HG03354 (cell line): ENCODE data around the gene SMCO3.

Source experiments
- ATAC-seq: cut with Tn5 transposase; IDR thresholded peaks from one replicate; pipeline ENCODE4 v1.9.1; 2021; ENCODE audit warnings: mild to moderate bottlenecking; ENCODE audit not compliant: unreplicated experiment, poor library complexity, severe bottlenecking

The SMCO3 gene

DNA sequence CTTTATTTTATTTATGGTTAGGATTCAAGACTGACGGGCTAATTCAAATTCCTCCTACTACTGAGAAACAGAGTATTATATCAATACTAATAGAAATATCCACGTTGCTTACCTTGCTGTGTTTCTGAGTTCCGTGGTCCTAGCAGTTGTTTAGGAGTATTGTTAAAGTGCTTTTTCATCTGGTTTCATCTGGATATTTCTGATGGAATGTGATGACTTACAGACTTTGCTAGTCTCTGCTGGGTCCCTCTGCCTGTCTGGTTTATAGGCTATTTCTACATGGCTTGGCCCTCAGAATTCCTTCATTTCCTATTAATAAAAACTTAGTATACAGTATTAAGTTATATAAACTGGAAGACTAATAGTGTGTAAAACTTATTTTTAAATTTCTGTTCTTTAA, at the start of gene SMCO3:
Gene SMCO3, minus strand, starts transcription at position 169 of the 400 bp plus-strand sequence. CDS start 7,502 bp downstream, outside the sequence.
- no peak for ATAC-seq

DNA sequence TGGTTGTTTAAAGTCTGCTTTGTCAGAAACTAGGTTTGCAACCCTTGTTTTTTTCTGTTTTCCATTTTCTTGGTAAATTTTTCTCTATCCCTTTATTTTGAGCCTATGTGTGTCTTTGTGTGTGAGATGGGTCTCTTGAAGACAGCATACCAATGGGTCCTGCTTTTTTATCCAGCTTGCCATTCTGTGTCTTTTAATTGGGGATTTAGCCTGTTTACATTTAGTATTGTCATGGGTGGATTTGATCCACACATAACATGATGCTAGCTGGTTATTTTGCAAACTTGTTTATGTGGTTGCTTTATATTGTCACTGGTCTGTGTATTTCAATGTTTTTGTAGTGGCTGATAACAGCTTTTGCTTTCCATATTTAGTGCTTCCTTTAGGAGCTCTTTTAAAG, 46.5 kb upstream of the SMCO3 start:
- no peak for ATAC-seq

DNA sequence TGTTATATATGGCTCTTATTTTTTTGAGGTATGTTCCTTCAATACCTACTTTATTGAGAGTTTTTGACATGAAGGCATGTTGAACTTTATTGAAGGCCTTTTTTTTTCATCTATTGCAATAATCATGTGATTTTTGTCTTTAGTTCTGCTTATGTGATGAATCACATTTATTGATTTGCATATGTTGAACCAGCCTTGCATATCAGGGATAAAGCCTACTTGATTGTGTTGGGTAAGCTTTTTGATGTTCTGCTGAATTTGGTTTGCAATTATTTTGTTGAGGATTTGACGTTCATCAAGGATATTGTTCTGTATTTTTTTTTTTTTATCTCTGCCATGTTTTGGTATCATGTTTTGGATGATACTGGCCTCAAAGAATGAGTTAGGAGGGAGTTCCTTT, 44.5 kb upstream of the SMCO3 start:
- no peak for ATAC-seq

DNA sequence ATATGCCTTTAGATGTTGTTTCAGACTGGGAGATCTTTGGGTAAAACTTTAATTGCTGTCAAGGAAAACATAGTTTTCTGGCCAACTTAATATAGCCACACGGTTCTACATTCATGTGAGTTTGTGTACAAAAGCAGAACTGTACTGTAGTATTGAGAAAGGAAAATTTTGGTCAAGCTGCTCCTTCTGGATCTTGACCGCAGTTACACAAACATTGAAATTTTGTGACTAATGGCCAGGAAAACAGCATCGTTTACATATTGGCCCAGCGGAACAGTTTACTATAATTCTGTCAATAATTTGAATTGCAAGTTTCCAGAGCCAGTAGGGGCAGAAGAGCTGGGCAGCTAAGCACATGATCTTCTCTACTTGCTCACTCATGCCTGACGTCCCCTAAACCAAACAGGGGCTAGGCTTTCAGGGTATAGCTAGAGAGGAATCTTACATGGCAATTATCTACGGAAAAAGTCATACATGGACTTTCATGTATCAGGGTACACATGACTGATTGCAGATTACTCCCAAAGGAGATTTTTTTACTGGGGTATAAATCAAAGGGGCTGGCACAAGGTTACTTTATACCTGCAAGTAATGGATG, 40.7 kb upstream of the SMCO3 start:
- no peak for ATAC-seq

DNA sequence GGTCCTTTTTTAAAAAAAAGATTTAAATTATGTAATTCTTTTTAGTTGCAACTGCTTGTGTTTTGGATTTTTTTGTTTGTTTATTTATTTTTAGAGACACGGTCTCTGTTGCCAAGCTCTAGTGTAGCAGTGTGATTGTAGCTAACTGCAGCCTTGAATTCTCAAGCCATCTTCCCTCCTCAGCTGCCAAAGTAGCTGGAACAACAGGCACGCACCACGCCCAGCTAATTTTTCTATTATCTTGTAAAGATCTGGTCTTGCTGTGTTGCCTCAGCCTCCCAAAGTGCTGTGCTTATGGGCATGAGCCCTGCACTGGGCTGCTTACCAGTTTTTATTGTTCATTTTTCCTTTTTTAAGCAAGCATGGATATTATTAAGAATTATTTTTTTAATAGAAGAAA, 40.0 kb upstream of the SMCO3 start:
- no peak for ATAC-seq

DNA sequence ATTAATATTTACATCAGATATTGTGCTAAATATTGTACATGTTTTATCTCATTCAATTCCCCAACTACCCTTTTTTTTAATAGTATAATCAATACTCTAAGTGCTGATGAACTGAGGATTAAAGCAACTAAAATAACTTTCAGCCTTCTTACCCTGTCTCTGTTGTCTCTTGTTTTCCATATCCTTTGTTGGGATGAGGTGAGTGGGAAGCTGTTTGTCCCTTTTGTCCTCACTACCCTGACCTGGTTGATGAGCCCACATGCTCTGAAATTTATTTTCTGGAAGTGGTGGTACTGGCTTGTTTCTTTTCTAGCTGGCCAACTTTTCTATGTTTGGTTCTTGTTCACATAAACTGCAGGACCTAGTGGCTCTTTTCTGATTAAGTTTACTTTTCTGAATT, 38.9 kb upstream of the SMCO3 start:
- no peak for ATAC-seq

DNA sequence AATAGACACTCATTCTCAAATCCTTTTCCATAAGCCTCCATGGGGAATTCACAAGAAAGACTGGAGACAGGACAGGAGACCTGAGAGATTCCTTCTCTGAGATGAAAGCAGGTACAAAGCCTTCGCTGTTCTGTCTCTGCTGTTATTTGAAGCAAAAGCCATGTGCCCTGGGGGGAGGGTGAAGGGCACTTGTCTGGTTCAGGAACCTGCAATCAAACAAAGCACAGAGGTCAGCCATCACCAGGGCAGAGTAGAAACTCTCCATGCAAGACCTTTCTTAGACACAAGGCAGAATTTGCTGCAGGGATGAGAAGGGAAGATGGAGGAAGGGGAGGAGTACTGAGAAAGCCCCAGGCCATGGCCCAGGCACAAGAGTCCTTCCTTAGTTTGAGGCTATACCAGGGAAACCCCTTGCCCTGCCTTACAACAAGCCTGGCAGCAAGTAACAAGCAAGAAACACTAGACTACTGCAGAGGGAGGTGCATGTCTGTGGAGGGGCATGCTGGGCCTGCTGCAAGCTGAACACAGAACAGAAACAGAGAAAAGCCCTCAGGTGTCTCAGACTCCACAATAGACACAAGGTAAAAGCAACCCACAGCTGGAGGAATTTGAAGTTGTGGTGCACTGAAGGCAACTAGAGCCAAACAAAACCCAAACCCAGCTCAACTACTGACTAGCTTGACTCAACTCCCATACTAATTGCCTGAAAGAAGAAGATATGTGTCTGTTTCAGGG, 37.1 kb upstream of the SMCO3 start:
- ATAC-seq: peak; percentile 66

DNA sequence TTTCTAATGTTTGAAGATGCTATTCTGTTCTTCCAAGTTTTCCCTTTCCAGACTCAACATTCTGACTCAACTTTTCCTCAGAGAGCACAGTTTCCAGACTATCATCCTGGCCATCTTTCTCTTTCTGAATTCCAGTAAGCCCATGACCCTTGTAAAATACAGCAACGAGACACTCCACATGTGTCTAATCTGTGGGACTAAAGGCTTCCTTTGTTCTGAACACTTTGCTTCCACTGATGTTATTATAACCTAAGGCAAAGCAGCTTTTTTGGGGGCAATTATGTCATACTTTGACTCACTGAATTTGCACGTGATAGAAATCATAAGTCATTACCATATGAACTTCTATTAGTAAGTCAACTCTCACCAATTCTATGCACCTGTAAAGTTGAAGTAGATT, 35.7 kb upstream of the SMCO3 start:
- ATAC-seq: no peak

DNA sequence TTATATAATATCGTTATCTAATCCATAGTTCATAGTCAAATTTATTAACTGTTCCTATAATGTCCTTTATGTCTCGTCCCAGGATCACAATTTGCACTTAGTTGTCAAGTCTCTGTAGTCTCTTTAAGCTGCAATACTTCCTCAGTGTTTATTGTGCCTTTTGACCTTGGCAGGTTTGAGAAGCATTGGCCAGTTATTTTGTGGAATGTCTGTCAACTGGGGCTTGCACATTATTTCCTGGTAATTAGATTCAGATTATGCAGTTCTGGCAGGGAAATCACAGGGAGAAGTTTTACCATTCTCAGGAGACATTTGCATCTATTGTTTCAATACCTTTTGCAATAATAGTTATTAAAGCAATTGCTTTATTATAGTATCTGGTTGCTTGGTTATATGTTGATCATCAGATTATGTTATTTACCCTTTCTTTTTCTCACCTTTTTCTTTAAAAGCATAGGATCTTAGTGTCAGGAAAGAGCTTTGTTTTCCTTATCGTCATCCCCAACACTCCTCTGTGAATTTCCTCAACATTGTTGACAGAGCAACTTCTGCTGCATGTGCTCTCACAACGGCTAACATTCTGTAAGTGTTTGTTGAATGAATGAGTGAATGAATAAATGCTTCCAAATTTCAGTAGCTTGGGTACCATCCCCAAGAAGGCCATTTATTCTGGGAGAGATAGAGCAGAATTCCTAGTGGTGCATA, 33.0 kb upstream of the SMCO3 start:
- ATAC-seq: no peak

DNA sequence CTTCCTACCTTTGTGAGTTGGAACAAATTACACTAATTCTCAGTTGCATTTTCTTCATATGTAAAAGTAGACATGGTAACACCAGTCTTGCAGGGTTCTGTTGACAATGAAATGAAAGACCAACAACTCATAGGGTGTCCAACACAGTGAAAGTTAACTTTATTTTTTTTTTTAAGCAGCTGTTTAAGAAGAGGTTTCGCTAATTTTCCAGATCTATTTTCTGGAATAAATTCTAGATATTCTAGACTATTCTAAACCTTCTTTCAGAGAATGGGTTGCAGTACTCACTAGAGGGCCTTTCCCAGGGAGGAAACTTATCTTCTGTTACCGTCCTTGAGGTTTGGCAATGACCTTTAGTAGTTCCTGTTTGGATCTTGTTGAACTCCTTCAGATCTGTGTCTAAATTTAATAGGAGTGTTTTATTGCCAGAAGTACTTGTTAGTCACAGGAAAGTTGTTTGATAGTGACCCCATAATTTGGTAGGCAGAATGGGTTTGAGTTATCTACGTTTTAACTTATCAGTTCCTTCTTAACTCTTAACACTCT, 32.1 kb upstream of the SMCO3 start:
- ATAC-seq: no peak

DNA sequence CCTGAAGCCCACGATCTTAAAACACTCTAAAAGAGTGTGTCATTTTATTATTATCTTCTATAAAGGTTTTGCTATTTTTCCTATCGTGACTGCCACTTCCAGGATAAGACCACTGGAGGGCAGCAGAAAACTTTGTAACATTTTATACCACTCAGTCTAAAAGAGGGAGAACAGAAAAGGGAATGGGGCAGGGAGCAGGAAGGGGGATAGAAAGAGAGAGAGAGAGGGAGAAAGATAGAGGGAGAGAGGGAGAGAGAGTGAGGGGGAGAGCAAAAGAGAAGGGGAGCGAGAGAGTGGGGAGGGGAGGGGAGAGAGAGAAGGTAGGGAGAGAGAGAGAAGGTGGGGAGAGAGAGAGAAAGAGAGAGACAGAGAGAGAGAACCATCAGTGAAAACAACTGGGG, 31.4 kb upstream of the SMCO3 start:
- peak; percentile 45 for ATAC-seq

DNA sequence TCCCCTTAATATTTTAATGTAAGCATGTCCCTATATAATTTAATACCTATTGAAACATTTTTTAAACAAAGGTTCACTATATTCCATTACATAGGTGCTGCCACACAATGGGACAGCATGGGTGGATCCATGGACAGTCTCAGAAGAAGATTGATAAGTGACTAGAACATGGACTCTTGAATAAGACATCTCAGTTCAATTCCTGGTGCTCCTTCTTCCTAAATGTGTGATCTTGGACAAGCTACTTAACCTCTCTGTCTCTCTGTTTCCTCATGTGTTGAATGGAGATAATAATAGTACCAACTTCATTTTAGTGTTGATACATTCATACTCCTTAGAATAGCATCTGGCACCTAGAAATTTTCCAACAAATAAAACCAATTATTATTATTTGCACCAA, 30.4 kb upstream of the SMCO3 start:
- ATAC-seq: no peak

DNA sequence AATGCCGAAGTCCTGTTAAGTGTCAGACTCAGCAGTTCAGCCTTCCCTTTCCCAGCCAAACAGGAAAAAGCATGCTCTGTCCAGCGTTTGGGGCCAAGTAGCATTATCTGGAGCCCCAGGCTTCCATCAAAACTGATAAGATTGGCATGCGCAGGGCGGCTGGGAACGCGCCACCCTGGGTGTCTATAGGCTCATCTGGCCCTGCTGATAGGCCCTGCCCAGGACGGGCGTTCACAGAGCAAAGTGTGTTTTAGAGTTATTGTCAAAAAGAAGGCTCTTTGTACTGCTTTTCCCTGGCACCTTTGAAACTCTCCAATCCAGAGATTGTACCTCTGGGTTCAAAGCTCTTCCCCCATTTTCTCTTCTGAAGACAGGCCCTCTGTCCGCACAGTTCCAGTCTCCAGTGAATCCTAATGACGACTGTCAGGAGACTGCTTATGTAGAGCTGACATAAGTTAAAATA, 29.5 kb upstream of the SMCO3 start, which contains the start of gene ART4:
Gene ART4, minus strand, starts transcription at position 102 of the 463 bp plus-strand sequence. CDS start 413 bp downstream, outside the sequence.
- no peak for ATAC-seq

DNA sequence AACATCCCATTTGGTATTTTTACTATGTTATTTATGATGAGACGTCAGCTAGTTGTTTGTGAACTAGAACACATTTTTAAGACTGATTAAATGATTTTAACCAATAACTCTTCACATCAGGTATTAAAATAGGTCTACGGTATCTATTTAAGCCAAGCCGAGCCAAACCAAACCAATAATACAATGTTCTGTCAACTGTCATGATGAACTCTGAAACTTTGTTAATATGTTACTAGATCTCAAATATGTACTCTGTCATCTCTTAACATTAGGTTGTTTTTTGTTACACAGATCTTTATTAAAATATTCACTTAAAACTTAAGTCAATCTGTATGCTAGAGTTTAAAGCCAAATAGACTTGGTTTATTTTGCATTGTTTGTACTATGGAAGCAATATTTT, 28.3 kb upstream of the SMCO3 start:
- ATAC-seq: no peak

DNA sequence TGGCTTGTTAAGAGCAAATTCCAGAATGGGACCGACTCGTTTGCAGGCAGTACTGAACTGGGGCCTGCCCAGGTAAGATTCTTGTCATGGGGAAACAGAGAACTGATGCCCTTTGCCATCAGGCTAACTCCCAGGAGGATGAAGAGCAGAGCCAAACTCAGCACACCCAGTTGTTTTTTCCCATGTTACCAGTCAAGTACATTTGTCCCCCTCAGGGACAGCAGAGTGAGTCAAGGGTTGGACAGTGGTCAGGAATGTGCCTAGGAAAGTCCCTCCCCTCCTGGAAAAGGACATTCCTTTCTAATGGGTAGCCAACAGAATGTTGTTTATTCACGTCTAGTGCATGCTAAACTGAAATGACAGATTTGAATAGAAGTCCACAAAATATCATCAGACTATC, 27.8 kb upstream of the SMCO3 start:
- ATAC-seq: no peak

DNA sequence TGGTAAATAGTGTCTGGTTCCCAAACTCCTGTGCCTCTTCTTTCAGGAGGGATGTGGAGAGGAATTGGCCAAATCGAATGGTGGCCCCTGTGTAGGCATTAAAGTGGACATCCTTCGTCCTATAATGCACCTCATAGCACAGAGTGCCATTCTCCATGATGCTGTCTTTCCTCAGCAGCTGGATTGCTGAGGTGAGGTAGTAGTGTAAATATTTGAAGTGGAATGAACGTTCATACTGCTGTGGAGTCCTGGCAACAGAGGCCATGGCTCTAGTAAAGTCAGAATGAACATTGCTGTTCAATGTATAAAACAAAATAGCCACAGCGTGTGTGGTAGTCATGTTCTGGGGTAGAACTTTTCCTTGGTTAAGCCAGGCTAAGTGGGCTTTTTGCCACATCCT, 26.6 kb upstream of the SMCO3 start:
- no peak for ATAC-seq

DNA sequence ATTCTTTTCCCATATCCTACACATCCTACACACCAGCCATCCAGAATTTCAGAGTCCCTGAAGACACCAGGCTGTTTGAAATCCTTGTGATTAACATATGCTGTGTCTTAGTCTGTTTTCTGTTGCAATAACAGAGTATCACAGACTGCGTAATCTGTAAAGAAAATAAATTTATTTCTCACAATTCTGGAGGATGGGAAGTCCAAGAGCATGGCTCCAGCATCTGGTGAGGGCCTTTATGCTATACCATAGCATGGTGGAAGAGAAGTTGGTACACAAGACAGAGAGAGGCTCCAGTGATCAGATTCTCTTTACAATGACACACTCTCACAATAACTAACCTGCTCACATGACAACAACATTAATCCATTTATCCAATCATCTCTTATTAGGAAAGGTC, 25.3 kb upstream of the SMCO3 start:
- no peak for ATAC-seq

DNA sequence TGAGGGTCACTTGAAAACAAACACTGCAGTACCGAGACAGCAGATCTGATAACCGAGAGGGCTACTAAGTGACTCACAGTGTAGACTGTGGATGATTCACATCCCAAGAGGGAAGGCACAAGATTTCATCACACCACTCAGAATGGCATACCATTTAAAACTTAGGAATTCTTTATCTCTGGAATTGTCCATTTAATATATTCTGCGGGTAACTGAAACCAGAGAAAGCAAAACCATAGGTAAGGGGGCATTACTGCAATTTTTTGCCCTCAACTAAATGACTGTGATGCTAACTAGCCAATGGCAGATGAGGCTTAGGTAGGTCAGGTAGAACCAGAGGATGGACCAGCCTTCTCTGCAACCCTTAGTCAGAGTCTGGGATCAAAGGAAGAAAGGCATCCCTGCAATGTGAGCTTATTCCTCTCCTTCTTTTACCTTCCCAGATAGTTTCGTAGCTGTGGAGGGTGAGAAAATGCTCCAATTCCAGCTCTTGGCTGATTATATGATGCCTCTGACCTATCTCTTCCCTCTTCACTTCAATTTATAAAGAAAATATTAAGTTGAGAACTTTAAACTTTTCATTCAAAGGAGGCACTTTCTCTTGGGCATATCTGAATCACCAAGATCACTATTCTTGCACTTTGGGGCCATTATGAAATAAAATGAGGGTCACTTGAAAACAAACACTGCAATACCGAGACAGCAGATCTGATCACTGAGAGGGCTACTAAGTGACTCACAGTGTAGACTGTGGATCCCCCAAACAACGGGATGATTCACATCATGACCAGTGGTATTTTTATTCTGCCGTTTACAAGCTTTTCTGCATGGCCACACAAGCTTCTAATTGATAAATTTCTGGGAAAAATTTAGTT, 22.6 kb upstream of the SMCO3 start:
- ATAC-seq: no peak

DNA sequence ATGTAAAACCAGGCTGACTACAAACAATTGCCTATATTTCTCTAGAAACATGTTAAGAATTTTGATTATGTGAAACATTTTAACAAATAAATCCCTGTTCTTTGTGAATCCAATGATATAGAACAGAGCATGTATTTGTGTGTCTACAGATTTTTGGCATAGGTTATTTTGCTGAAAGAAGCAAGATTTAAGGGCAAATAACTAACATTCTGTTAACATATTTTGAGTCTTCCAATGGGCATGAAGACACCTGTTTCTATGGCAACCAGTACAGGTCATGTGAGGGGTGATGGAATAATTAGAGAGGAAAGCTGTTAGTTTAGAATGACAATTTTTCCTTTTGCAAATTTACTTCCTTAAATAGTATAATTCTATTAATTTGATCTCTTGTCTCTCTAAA, 20.5 kb upstream of the SMCO3 start:
- ATAC-seq: no peak

DNA sequence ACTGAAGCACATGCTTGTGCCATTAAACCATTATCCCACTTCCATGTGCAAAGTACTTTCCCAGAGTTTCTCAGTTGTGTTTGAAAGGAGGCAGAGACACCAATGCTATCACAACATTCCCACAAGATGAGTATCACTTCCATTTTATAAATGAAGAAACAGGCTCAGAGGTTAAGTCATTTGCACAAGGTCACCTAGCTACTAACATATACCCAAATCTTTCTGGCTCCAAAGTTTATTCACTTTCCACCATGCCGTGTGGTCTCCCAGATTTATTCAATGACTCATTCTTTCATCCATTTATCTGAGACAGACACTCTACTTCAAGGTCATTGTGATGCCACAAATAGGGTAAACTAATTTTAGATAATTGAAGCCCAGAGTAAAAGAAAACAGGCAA, 20.0 kb upstream of the SMCO3 start:
- no peak for ATAC-seq
